Upper lobe of right lung (tissue), 1 donor: ENCODE data around the gene TTLL8. TPM values are rescaled to one million over a fixed set of nuclear protein-coding genes. Genes with fewer than 3 reads are reported as not detected.

Experiments
- ATAC-seq: fragments of 200-7000 bp; cut with Tn5 transposase; one replicate; pipeline ENCODE4 v1.9.1; 2020; ENCODE audit warnings: mild to moderate bottlenecking, moderate library complexity
- DNase-seq: peaks from one replicate; pipeline ENCODE4 v3.0.0-alpha.2; 2020
- H3K27ac ChIP-seq: fragments of 200-600 bp; one replicate; pipeline ENCODE4 v1.8.0; 2022
- H3K27me3 ChIP-seq: fragments of 200-600 bp; one replicate; pipeline ENCODE4 v1.8.0; 2022; ENCODE audit warnings: mild to moderate bottlenecking
- H3K36me3 ChIP-seq: fragments of 200-600 bp; one replicate; pipeline ENCODE4 v1.8.0; 2022
- H3K4me1 ChIP-seq: fragments of 200-600 bp; one replicate; pipeline ENCODE4 v1.8.0; 2022
- H3K4me3 ChIP-seq: fragments of 200-600 bp; one replicate; pipeline ENCODE4 v1.8.0; 2022; ENCODE audit warnings: mild to moderate bottlenecking
- H3K9me3 ChIP-seq: fragments of 200-600 bp; one replicate; pipeline ENCODE4 v1.8.0; 2022
- intact Hi-C: fragments of 100-400 bp; cut with DNase I; formaldehyde crosslinking; loops from one replicate; pipeline ENCODE4 v1.11.0; 2022
- total RNA-seq: library from RNA; stranded (reverse); fragmentation: NEBNext Ultra II Directional; extraction: Animal tissue kit (Norgen Biotek cat#: 25700); gene quantifications from one replicate; pipeline ENCODE4 v1.2.1, GENCODE V29; 2021
- TF ChIP-seq, protein P1 (sequence below): fragments of 200-600 bp; IDR thresholded peaks from one replicate; pipeline ENCODE4 v1.8.0; 2022; ENCODE audit warnings: antibody characterized with exemption
- donor health status: DM: no; HTN: yes; CAD: no; lungs with severe emphysema.

TTLL8 gene
- total RNA-seq, 1 donor from 2014 or later: not detected

DNA sequence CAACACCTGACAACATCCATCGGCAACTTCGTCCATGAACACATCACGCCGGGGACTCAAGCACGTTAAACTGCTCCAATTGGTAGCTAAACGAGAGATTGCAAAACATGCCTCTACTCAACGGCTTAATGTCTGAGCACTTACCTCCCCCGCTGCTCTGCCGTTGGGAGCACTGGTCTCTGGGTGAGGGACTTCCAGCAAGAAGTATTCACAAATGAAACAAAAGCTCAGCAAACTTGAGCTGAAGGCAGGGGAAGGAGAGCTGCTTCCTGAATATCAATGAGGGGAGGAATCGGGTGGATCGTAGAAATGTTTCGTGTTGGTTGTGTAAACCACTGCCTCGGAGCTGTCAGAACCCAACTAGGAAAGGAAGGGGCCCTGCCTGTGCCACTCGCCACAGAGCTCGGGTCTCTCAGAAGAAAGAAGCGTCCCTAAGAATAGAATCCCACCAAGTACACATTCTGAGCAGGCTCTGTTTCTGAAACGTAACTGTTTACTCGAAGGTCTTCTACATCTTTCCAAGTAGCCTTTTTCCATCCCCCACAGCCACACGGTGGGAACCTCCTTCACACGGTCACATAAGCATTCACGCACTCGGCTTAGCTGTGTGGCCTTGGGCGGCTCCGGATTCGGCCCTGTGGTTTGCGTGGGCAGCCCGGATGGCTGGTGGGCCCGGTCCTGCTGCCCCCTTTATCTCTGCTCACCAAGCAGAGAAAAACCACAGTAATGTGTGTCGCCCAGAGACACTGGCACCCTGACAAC is 27.3 kb upstream of the TTLL8 start, which contains the start of gene MLC1:
MLC1 (minus strand) TSS at position 216 of the 762 bp plus-strand sequence. CDS start 524 bp downstream, outside the sequence.
- peak within 1 kb of the TSS; percentile 3 for H3K27ac ChIP-seq
- peak; percentile 19 for ATAC-seq
- DNase-seq: no peak

DNA sequence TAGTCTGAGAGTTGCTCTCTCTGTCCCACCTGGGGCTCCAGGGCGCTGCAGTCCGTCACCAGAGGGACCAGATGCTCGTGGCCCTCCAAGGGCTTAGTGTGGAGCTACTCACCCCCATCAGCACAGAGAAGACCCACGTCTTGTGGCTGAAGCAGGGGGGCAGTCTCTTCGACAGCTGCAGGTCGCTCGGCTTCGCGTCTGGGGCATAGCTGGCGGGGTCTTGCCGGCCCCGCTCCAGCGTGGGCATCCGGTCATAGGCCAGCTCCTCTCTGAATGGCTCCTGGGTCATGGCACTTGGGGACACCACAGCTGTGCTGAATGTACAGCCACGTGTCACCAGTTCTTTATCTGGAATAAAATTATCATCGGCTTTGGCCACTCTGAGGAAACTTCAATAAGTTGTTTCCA is 26.5 kb upstream of the TTLL8 start:
- no peak for DNase-seq
- intact Hi-C loops: no loop called here
- no peak for ATAC-seq
- Histone ChIP-seq H3K4me3 (no peak overlapping the region), H3K9me3 (no peaks in the 10 kb centered on the region), H3K27me3 (peaks cover 8% of the 10 kb centered on the region), H3K4me1 (peaks cover 8% of the 10 kb centered on the region), H3K27ac (no peak overlapping the region), H3K36me3 (no peaks in the 10 kb centered on the region)
- TF ChIP-seq, protein P1, sequence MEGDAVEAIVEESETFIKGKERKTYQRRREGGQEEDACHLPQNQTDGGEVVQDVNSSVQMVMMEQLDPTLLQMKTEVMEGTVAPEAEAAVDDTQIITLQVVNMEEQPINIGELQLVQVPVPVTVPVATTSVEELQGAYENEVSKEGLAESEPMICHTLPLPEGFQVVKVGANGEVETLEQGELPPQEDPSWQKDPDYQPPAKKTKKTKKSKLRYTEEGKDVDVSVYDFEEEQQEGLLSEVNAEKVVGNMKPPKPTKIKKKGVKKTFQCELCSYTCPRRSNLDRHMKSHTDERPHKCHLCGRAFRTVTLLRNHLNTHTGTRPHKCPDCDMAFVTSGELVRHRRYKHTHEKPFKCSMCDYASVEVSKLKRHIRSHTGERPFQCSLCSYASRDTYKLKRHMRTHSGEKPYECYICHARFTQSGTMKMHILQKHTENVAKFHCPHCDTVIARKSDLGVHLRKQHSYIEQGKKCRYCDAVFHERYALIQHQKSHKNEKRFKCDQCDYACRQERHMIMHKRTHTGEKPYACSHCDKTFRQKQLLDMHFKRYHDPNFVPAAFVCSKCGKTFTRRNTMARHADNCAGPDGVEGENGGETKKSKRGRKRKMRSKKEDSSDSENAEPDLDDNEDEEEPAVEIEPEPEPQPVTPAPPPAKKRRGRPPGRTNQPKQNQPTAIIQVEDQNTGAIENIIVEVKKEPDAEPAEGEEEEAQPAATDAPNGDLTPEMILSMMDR: no peak

More for the DNA sequence above, 27.3 kb upstream of the TTLL8 start, which contains the start of gene MLC1:
- Histone ChIP-seq H3K4me1 (peaks cover 8% of the 10 kb centered on the region), H3K36me3 (no peaks in the 10 kb centered on the region), H3K27me3 (peaks cover 8% of the 10 kb centered on the region), H3K9me3 (no peaks in the 10 kb centered on the region), H3K4me3 (peak within 1 kb of the TSS; percentile 14)
- TF ChIP-seq, protein P1: no peak
- intact Hi-C loops: no loop called here

DNA sequence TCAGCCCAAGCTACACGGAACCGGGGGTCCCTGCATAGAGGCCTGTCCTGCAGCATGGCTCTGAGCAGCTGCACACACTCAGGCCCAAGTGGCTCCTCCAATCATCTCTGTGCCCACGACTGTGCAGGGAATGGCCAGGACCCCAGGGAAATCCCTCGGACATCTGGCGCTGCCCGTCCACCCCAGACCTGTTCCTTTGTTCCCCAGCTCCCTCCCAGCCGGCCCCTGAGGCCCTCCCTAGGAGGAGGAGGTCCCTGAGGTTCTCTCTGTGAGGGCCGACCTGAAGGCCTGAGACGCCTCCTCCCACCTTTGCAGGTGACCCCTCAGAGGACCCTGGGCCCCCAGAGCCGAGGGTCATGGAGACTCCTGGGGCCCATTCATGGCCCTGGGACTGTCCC is 26.0 kb upstream of the TTLL8 start:
- H3K27ac ChIP-seq: no peak overlapping the region
- no peaks in the 10 kb centered on the region for H3K36me3 ChIP-seq
- TF ChIP-seq, protein P1: no peak
- ATAC-seq (no peak), DNase-seq (no peak)
- peaks cover 8% of the 10 kb centered on the region for H3K27me3 ChIP-seq
- peaks cover 8% of the 10 kb centered on the region for H3K4me1 ChIP-seq
- intact Hi-C loops: no loop called here
- no peak overlapping the region for H3K4me3 ChIP-seq
- H3K9me3 ChIP-seq: no peaks in the 10 kb centered on the region

DNA sequence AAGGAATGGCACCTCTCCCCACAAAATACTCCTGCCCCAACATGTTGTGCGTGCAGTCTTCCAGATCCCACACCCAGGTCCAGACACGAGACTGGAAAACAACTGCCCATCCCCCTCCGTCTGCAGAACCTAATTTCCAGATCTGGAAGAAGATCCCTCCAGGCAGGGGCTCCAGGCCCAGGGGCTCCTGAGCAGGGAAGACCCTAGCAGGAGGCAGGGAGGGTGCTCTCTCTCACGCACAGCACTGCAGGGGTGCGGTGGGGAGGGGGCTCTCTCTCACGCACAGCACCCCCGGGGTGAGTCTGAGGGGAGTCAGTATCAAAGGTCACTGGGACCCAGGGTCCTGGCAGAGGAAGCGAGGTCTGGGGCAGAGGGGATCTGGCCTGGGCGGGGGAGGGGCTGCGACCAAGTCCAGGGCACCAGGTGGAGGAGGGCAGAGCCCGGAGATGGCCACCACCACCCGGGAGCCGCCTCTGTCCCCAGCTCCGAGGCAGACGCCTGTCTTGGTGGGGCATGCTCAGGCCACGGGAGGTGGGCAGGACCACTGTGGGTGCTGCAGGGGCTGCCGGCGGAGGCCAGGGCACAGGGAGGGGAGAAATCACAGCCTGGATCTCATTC is 25.5 kb upstream of the TTLL8 start:
- intact Hi-C loops: no loop called here
- Histone ChIP-seq H3K36me3 (no peaks in the 10 kb centered on the region), H3K4me3 (no peak overlapping the region), H3K27ac (no peak overlapping the region), H3K9me3 (no peaks in the 10 kb centered on the region), H3K4me1 (peaks cover 8% of the 10 kb centered on the region), H3K27me3 (peaks cover 8% of the 10 kb centered on the region)
- TF ChIP-seq, protein P1: no peak
- ATAC-seq (no peak), DNase-seq (no peak)

DNA sequence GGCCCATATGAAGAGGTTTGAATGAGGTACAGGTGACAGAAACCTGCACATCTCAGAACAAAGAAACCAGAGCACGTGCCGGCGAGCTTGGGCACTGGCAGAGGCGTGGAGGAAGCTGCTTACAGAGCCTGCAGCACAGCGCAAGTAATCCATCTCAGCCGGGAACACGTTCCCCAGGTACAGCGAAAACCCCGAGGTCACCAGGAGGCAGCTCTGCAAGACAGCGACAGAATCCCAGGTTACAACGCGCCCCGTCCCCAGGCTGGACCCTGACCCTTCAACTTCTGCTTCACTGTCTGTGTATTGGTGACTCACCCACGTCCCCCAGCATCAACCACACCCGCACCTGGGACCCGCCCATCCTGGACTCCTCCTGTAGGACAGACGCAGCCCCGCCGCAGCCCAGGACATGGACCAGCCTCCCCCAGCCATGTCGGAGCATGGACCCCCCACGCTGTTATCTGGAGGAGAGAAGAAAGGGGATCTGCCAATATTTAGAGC is 24.9 kb upstream of the TTLL8 start:
- intact Hi-C loops: no loop called here
- no peaks in the 10 kb centered on the region for H3K36me3 ChIP-seq
- H3K4me3 ChIP-seq: no peak overlapping the region
- TF ChIP-seq, protein P1: no peak
- DNase-seq (no peak), ATAC-seq (no peak)
- peaks cover 6% of the 10 kb centered on the region for H3K27me3 ChIP-seq
- peaks cover 8% of the 10 kb centered on the region for H3K4me1 ChIP-seq
- H3K9me3 ChIP-seq: no peaks in the 10 kb centered on the region
- H3K27ac ChIP-seq: no peak overlapping the region
